Measurements from ENCODE around the gene GIPC3. TPM values are rescaled to one million over a fixed set of nuclear protein-coding genes. Genes with fewer than 3 reads are reported as not detected.

Gene GIPC3, protein sequence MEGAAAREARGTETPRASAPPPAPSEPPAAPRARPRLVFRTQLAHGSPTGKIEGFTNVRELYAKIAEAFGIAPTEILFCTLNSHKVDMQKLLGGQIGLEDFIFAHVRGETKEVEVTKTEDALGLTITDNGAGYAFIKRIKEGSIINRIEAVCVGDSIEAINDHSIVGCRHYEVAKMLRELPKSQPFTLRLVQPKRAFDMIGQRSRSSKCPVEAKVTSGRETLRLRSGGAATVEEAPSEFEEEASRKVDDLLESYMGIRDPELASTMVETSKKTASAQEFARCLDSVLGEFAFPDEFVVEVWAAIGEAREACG
- 0.52 TPM for total RNA-seq
- polyA plus RNA-seq = under 1 TPM in 1 of 4 donors, not detected in 3; 0.10 TPM

DNA sequence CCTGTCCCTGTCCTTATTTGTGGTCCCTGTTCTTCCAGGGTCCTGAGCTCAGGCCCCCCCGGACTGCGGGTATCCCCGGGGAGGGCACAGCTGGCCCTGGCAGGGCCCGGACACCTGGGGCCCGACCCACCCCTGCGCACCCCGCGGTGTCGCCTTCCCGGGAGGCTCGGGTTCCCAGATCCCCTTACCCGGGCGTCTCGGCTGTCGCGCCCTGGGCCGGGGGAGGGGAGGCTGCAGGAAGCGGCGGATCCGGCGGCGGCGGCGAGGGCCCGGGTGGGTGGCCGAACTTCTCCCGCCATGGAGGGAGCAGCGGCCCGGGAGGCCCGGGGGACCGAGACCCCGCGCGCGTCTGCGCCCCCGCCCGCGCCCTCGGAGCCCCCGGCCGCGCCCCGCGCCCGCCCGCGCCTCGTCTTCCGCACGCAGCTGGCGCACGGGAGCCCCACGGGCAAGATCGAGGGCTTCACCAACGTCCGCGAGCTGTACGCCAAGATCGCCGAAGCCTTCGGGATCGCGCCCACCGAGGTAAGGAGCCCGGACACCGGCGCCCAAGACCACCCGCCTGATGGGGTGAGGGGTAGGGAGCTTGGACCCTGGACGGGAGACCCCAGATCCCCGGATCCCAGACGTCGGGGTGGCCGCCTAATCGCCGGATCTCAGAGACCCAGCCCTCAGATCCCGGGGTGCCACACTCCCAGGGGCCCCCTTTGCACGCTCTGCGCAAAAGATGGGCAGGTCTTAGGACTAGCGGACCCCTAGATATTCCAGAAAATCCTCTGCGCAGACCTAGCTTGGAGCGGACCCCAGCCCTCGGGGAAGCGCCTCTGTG, at the start of gene GIPC3:
GIPC3 (plus strand) TSS at position 178 of the 826 bp plus-strand sequence; CDS start at position 298, 120 bp downstream.
- Mint-ChIP-seq H3K4me3 (peak within 1 kb of the TSS in 2 of 4 donors; percentile 22 to 54), H3K27ac (no peak within 1 kb of the TSS), H3K36me3 (no peaks in the 10 kb centered on the region), H3K9me3 (peaks cover 0 to 1% (median 0%) of the 10 kb centered on the region in 7 donors), H3K4me1 (no peaks in the 10 kb centered on the region), H3K27me3 (peaks cover 4% of the 10 kb centered on the region)
- DNase-seq (no peak), ATAC-seq (ENCODE audit: low read depth in 2 of 2) (no peak)
- no peaks in the 10 kb centered on the region for H3K27me3 ChIP-seq (ENCODE audit: control insufficient read depth, insufficient read depth, low read length)
- no peaks in the 10 kb centered on the region for H3K9me3 ChIP-seq (ENCODE audit: control insufficient read depth in 2 of 2, low read length in 2 of 2)
- no peaks in the 10 kb centered on the region for H3K36me3 ChIP-seq (ENCODE audit: control insufficient read depth, insufficient read depth, low read length)
- no peak within 1 kb of the TSS for H3K27ac ChIP-seq (ENCODE audit: insufficient read depth, low read length, poor library complexity, severe bottlenecking)
- H3K4me1 ChIP-seq (ENCODE audit: control insufficient read depth, insufficient read depth, low read length, poor library complexity, severe bottlenecking) = peaks cover 10% of the 10 kb centered on the region
- no peak within 1 kb of the TSS for H3K4me3 ChIP-seq (ENCODE audit: low read depth, low read length)

DNA sequence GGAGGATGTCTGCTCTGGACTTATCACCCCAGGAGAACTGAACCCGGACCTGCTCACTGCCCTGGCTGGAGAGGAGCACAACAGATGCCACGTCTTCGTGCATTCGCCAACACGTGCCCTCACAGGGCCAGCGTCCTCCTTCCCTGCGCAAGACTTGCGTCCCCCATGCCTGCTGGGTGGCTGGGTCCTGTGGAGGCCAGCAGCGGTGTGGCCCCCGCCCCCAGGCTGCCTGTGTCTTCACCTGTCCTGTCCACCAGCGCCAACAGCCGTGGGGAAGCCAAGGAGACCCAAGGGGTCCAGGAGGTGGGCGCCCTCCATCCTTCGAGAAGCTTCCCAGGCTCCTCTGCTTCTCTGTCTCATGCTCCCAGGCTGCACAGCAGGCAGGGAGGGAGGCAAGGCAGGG, 49.7 kb upstream of the GIPC3 start:
- Histone ChIP-seq H3K36me3 (ENCODE audit: control insufficient read depth, insufficient read depth, low read length) (peaks cover 42% of the 10 kb centered on the region), H3K4me3 (ENCODE audit: low read depth, low read length) (no peak overlapping the region), H3K9me3 (ENCODE audit: control insufficient read depth in 2 of 2, low read length in 2 of 2) (no peaks in the 10 kb centered on the region), H3K4me1 (ENCODE audit: control insufficient read depth, insufficient read depth, low read length, poor library complexity, severe bottlenecking) (no peaks in the 10 kb centered on the region), H3K27me3 (ENCODE audit: control insufficient read depth, insufficient read depth, low read length) (no peaks in the 10 kb centered on the region), H3K27ac (ENCODE audit: insufficient read depth, low read length, poor library complexity, severe bottlenecking) (no peak overlapping the region)
- Mint-ChIP-seq H3K36me3 (peaks cover 8% of the 10 kb centered on the region), H3K4me1 (peaks cover 0 to 2% (median 0%) of the 10 kb centered on the region in 4 donors), H3K9me3 (no peaks in the 10 kb centered on the region), H3K4me3 (no peak overlapping the region), H3K27me3 (no peaks in the 10 kb centered on the region), H3K27ac (no peak overlapping the region)
- DNase-seq (no peak), ATAC-seq (ENCODE audit: low read depth in 2 of 2) (no peak)

DNA sequence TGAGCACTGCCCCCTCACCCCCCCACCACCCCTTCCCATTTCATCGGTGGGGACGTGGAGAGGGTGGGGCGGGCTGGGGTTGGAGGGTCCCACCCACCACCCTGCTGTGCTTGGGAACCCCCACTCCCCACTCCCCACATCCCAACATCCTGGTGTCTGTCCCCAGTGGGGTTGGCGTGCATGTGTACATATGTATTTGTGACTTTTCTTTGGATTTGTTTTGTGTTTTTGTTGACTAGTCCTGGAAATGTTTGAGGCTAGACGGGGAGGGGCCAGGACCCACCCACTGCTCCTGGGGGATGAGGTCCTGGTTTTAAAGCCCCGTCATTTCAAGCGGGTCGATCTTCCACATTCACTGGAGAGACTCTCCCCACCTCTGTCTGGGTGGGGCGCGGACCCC, 49.3 kb upstream of the GIPC3 start:
- no peak overlapping the region for H3K27ac ChIP-seq (ENCODE audit: insufficient read depth, low read length, poor library complexity, severe bottlenecking)
- H3K27ac Mint-ChIP-seq = no peak overlapping the region
- H3K4me3 ChIP-seq (ENCODE audit: low read depth, low read length) = no peak overlapping the region
- DNase-seq (no peak), ATAC-seq (ENCODE audit: low read depth in 2 of 2) (no peak)
- H3K9me3 ChIP-seq (ENCODE audit: control insufficient read depth in 2 of 2, low read length in 2 of 2) = no peaks in the 10 kb centered on the region
- H3K9me3 Mint-ChIP-seq = no peaks in the 10 kb centered on the region
- no peaks in the 10 kb centered on the region for H3K27me3 ChIP-seq (ENCODE audit: control insufficient read depth, insufficient read depth, low read length)
- H3K36me3 ChIP-seq (ENCODE audit: control insufficient read depth, insufficient read depth, low read length) = peaks cover 38% of the 10 kb centered on the region
- peaks cover 8% of the 10 kb centered on the region for H3K36me3 Mint-ChIP-seq
- peaks cover 0 to 2% (median 0%) of the 10 kb centered on the region in 4 donors for H3K4me1 Mint-ChIP-seq
- no peaks in the 10 kb centered on the region for H3K4me1 ChIP-seq (ENCODE audit: control insufficient read depth, insufficient read depth, low read length, poor library complexity, severe bottlenecking)
- no peaks in the 10 kb centered on the region for H3K27me3 Mint-ChIP-seq
- H3K4me3 Mint-ChIP-seq = no peak overlapping the region

DNA sequence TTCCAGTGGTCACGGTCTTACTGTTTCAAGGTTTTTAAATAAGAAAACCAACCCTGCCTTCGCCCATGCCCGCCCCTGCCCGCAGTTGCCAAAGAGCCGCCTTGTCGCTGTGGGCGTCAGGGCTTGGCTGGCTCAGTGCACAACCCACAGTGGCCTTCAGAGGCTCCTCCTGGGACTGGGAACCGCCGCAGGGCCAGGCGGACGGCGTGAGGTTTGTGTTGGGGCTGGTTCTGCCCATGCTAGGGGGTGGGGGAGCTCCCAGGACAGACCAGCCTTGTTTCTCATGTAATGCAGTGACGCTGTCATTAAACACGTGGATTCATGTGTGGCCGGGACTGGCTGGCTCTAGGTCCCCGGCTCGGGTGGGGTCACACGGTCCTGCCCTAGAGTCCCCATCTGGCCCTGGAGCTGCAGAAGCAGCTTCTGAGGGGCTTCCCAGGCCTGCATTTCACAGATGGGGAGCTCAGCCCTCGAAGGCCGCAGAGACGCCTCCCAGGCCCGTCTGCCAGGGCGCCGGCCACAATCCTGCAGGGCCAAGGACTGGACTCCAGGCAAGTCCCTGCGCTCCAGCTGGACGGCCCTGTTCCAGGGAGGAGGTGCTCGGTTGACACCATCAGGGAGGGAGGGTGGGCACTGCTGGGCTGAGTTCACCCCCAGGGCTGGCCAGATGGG, 48.7 kb upstream of the GIPC3 start:
- peaks cover 32% of the 10 kb centered on the region for H3K36me3 ChIP-seq (ENCODE audit: control insufficient read depth, insufficient read depth, low read length)
- peaks cover 8% of the 10 kb centered on the region for H3K36me3 Mint-ChIP-seq
- no peaks in the 10 kb centered on the region for H3K27me3 Mint-ChIP-seq
- no peak for ATAC-seq (ENCODE audit: low read depth in 2 of 2)
- H3K4me3 Mint-ChIP-seq = no peak overlapping the region
- no peak overlapping the region for H3K27ac Mint-ChIP-seq
- H3K4me1 ChIP-seq (ENCODE audit: control insufficient read depth, insufficient read depth, low read length, poor library complexity, severe bottlenecking) = no peaks in the 10 kb centered on the region
- no peak overlapping the region for H3K4me3 ChIP-seq (ENCODE audit: low read depth, low read length)
- H3K9me3 ChIP-seq (ENCODE audit: control insufficient read depth in 2 of 2, low read length in 2 of 2) = no peaks in the 10 kb centered on the region
- peaks cover 0 to 2% (median 0%) of the 10 kb centered on the region in 4 donors for H3K4me1 Mint-ChIP-seq
- no peaks in the 10 kb centered on the region for H3K27me3 ChIP-seq (ENCODE audit: control insufficient read depth, insufficient read depth, low read length)
- no peak overlapping the region for H3K27ac ChIP-seq (ENCODE audit: insufficient read depth, low read length, poor library complexity, severe bottlenecking)
- no peak for DNase-seq
- no peaks in the 10 kb centered on the region for H3K9me3 Mint-ChIP-seq

DNA sequence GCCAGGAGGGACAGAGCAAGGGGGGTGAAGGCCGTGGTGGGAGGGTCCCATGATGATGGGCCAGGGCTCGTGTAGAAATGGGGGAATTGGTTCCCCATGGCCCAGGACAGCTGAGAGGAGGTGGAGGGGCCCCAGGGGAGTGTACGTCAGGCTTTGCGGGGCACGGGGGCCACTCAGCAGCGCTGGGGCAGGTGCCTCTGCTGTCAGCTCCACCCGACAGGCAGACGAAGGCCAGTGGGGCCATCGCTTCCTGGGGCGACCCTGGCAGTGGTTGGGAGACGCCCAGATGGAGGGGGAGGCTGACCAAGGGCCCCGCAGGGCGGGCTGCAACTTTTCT, 48.2 kb upstream of the GIPC3 start:
- Mint-ChIP-seq H3K27me3 (no peaks in the 10 kb centered on the region), H3K27ac (peak overlapping the region in 1 of 3 donors; percentile 56), H3K4me3 (no peak overlapping the region), H3K4me1 (peaks cover 0 to 2% (median 0%) of the 10 kb centered on the region in 4 donors), H3K9me3 (no peaks in the 10 kb centered on the region), H3K36me3 (peaks cover 8% of the 10 kb centered on the region)
- peaks cover 30% of the 10 kb centered on the region for H3K36me3 ChIP-seq (ENCODE audit: control insufficient read depth, insufficient read depth, low read length)
- no peaks in the 10 kb centered on the region for H3K27me3 ChIP-seq (ENCODE audit: control insufficient read depth, insufficient read depth, low read length)
- no peak overlapping the region for H3K27ac ChIP-seq (ENCODE audit: insufficient read depth, low read length, poor library complexity, severe bottlenecking)
- no peaks in the 10 kb centered on the region for H3K9me3 ChIP-seq (ENCODE audit: control insufficient read depth in 2 of 2, low read length in 2 of 2)
- H3K4me1 ChIP-seq (ENCODE audit: control insufficient read depth, insufficient read depth, low read length, poor library complexity, severe bottlenecking) = no peaks in the 10 kb centered on the region
- no peak overlapping the region for H3K4me3 ChIP-seq (ENCODE audit: low read depth, low read length)
- DNase-seq (no peak), ATAC-seq (ENCODE audit: low read depth in 2 of 2) (no peak)

DNA sequence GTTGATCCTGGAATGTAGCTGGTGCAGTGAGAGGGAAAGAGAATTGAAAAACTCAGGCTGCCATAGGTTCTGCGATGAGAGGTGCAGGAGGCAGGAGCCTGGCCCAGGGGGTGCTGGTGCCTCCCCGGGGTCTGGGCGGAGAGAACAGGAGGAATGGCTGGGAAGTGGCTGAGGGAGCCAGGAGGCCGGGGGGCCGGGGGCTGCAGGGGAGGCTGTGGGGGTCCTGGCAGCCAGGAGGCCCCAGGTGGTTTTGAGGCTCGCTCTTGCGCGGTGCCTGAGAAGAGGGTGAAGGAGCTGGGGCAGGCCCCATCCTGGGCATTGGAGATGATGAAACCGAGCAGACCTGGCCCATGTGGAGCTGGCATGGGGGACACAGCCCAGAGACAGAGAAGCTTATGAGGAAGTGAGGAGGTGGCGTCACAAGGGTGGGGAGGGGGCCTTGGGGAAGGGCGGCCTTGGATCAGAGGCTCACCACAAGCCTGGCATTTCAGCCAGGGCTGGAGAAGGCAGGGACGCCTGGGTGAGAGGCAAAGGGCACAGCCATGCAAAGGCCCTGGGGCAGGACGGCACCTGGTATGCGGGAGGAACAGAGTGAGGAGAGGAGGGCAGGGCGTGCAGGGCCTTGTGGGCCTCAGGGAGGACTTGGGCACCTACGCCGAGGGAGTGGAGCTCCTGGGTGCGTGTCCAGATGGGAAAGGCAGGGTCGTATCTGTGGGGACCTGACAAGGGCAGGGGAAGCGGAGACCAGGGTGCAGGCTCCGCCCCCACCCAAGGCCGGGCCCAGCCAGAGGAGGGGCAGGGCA, 47.6 kb upstream of the GIPC3 start:
- H3K27me3 Mint-ChIP-seq = no peaks in the 10 kb centered on the region
- no peaks in the 10 kb centered on the region for H3K9me3 ChIP-seq (ENCODE audit: control insufficient read depth in 2 of 2, low read length in 2 of 2)
- no peak overlapping the region for H3K27ac ChIP-seq (ENCODE audit: insufficient read depth, low read length, poor library complexity, severe bottlenecking)
- H3K4me3 ChIP-seq (ENCODE audit: low read depth, low read length) = no peak overlapping the region
- H3K9me3 Mint-ChIP-seq = no peaks in the 10 kb centered on the region
- peaks cover 0 to 2% (median 0%) of the 10 kb centered on the region in 4 donors for H3K4me1 Mint-ChIP-seq
- H3K36me3 Mint-ChIP-seq = peaks cover 8% of the 10 kb centered on the region
- H3K4me3 Mint-ChIP-seq = peak overlapping the region in 1 of 4 donors; percentile 74
- no peak for DNase-seq
- H3K4me1 ChIP-seq (ENCODE audit: control insufficient read depth, insufficient read depth, low read length, poor library complexity, severe bottlenecking) = no peaks in the 10 kb centered on the region
- H3K27me3 ChIP-seq (ENCODE audit: control insufficient read depth, insufficient read depth, low read length) = no peaks in the 10 kb centered on the region
- peak overlapping the region in 1 of 3 donors; percentile 56 for H3K27ac Mint-ChIP-seq
- peaks cover 27% of the 10 kb centered on the region for H3K36me3 ChIP-seq (ENCODE audit: control insufficient read depth, insufficient read depth, low read length)
- ATAC-seq (ENCODE audit: low read depth in 2 of 2) = peak in 1 of 2 donors; percentile 13

DNA sequence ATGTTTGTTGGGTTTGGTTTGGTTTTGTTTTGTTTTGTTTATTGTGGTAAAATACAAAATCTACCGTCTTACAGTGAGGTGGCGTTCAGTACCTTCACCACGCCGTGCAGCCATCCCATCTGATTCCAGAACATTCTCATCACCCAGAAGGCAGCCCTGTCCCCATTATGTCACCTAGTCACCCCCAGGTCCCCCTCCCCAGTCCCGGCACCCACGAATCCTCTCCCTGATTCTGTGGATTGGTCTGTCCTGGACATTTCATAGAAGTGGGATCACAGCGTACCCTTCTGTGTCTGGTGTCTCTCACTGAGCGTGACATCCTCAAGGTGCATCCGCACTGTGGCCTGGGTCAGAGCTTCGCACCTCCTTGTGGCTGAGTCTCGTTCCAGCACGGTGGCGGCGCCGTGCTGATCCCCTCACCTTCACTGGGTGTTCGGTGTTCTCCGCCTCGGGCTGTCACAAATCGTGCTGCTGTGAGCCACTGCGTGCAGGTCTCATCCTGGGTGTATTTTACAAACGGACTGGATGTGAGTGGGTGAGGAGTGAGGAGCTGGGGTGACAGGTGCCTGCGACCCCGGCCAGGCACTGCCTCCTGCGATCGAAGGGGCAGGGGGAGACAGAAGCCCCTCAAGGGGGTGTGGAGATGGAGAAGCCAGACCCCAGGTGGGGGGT, 46.9 kb upstream of the GIPC3 start:
- H3K36me3 ChIP-seq (ENCODE audit: control insufficient read depth, insufficient read depth, low read length) = peaks cover 24% of the 10 kb centered on the region
- H3K27ac ChIP-seq (ENCODE audit: insufficient read depth, low read length, poor library complexity, severe bottlenecking) = no peak overlapping the region
- H3K27ac Mint-ChIP-seq = no peak overlapping the region
- ATAC-seq (ENCODE audit: low read depth in 2 of 2) (no peak), DNase-seq (no peak)
- no peak overlapping the region for H3K4me3 ChIP-seq (ENCODE audit: low read depth, low read length)
- no peaks in the 10 kb centered on the region for H3K9me3 Mint-ChIP-seq
- no peak overlapping the region for H3K4me3 Mint-ChIP-seq
- no peaks in the 10 kb centered on the region for H3K9me3 ChIP-seq (ENCODE audit: control insufficient read depth in 2 of 2, low read length in 2 of 2)
- H3K27me3 Mint-ChIP-seq = no peaks in the 10 kb centered on the region
- peaks cover 8% of the 10 kb centered on the region for H3K36me3 Mint-ChIP-seq
- peaks cover 0 to 2% (median 0%) of the 10 kb centered on the region in 4 donors for H3K4me1 Mint-ChIP-seq
- no peaks in the 10 kb centered on the region for H3K27me3 ChIP-seq (ENCODE audit: control insufficient read depth, insufficient read depth, low read length)
- H3K4me1 ChIP-seq (ENCODE audit: control insufficient read depth, insufficient read depth, low read length, poor library complexity, severe bottlenecking) = no peaks in the 10 kb centered on the region
